A673 (cell line): ENCODE data around the gene STX17. TPM values are rescaled to one million over a fixed set of nuclear protein-coding genes. Genes with fewer than 3 reads are reported as not detected.

Experiments
- BruUV-seq: library from RNA; stranded (reverse); fragments of 400-500 nt; replicated peaks from 2 replicates; lab custom pipeline; 2021; lab: Mats Ljungman, UMichigan
- CTCF ChIA-PET: fragments of 300-600 bp; sonication (Branson Sonifier 250); formaldehyde crosslinking; loops from one replicate; lab custom pipeline; 2022; ENCODE audit warnings: antibody characterized with exemption; lab: Charles Lee
- POLR2A ChIA-PET: fragments of 300-600 bp; sonication (Branson Sonifier 250); formaldehyde crosslinking; loops from one replicate; lab custom pipeline; 2022; ENCODE audit warnings: antibody characterized with exemption; ENCODE audit not compliant: low non-redundant PET; lab: Charles Lee
- DNase-seq: peaks from one replicate; pipeline ENCODE4 v3.0.0-alpha.2; 2015; ENCODE audit warnings: low spot score
- H3K27ac ChIP-seq: fragments of 200-600 bp; sonication (generic); 2 replicates; pipeline ENCODE4 v1.5.1; 2016; ENCODE audit warnings: mixed run types, low read depth, mild to moderate bottlenecking, mixed read lengths, antibody characterized with exemption, low read length; ENCODE audit not compliant: poor library complexity, severe bottlenecking
- H3K27me3 ChIP-seq: fragments of 200-600 bp; sonication (generic); replicated peaks from 2 replicates; pipeline ENCODE4 v1.6.1; 2017; ENCODE audit warnings: mixed run types, low read depth, mild to moderate bottlenecking, mixed read lengths, antibody characterized with exemption, low read length; ENCODE audit not compliant: insufficient read depth, poor library complexity
- H3K36me3 ChIP-seq: fragments of 200-600 bp; sonication (generic); 2 replicates; pipeline ENCODE4 v1.6.1; 2016; ENCODE audit warnings: mixed run types, mild to moderate bottlenecking, mixed read lengths, antibody characterized with exemption, low read length; ENCODE audit not compliant: insufficient read depth, poor library complexity, severe bottlenecking
- H3K4me1 ChIP-seq: fragments of 200-600 bp; sonication (generic); 2 replicates; pipeline ENCODE4 v1.6.1; 2017; ENCODE audit warnings: mixed run types, mild to moderate bottlenecking, mixed read lengths, antibody characterized with exemption, low read length; ENCODE audit not compliant: insufficient read depth, poor library complexity, severe bottlenecking
- H3K4me3 ChIP-seq: fragments of 200-600 bp; sonication (generic); 2 replicates; pipeline ENCODE4 v1.5.1; 2016; ENCODE audit warnings: low read depth, mixed run types, mild to moderate bottlenecking, mixed read lengths, low read length; ENCODE audit not compliant: poor library complexity, severe bottlenecking
- H3K9me3 ChIP-seq: fragments of 200-600 bp; sonication (generic); 2 replicates; pipeline ENCODE4 v1.6.1; 2016; ENCODE audit warnings: mixed run types, low read depth, mild to moderate bottlenecking, mixed read lengths, antibody characterized with exemption, low read length; ENCODE audit not compliant: poor library complexity, severe bottlenecking
- EZH2 ChIP-seq: fragments of 200-600 bp; sonication (generic); IDR thresholded peaks from 2 replicates; pipeline ENCODE4 v1.6.1; 2017; ENCODE audit warnings: borderline replicate concordance, low read depth, mild to moderate bottlenecking, mixed read lengths, antibody characterized with exemption, low read length; ENCODE audit not compliant: poor library complexity, severe bottlenecking
- intact Hi-C: fragments of 100-400 bp; cut with micrococcal nuclease; formaldehyde crosslinking; loops from one replicate; pipeline ENCODE4 v1.10.0; 2022; ENCODE audit not compliant: unreplicated experiment
- total RNA-seq: library from RNA; stranded (reverse); gene quantifications from 2 replicates; pipeline ENCODE4 v1.2.3, GENCODE V29; 2021
- TF ChIP-seq, protein P1 (sequence below): fragments of 300-800, 200-600 bp; sonication (generic); conservative IDR thresholded peaks from 2 replicates; pipeline ENCODE4 v1.5.1; 2017; ENCODE audit warnings: low read depth, mild to moderate bottlenecking, antibody characterized with exemption, low read length, moderate library complexity, mixed read lengths

Gene STX17
- total RNA-seq, 1 experiment from 2014 or later, result 20.9 TPM

DNA sequence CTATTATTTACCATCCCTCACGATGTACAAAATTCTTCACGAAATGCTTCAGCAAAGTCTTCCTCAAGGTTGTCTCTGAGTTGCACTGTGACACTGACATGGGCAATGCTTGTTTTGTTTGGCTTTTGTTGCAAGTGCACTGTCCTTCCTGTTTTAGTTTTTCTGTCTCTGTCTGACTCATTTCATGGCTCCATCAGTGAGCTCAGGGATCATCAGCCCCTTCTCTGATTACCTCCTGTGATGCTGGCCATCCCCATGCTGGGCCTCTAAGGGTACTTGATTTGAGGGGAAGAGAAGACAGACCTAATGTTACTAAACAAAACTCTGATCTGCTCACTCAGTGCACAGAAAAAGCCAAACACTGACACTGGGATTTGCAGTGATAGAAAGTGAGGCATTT, 37.6 kb upstream of the STX17 start:
- intact Hi-C loops, result no loop called here
- Histone ChIP-seq H3K9me3 (no peaks in the 10 kb centered on the region), H3K27me3 (no peaks in the 10 kb centered on the region), H3K4me3 (no peak overlapping the region), H3K36me3 (no peaks in the 10 kb centered on the region), H3K27ac (no peak overlapping the region), H3K4me1 (no peaks in the 10 kb centered on the region)
- POLR2A ChIA-PET, result no interaction called here
- no peak for DNase-seq
- BruUV-seq, result no TSS peak
- CTCF ChIA-PET, result no interaction called here
- no peak for TF ChIP-seq EZH2
- TF ChIP-seq, protein P1, sequence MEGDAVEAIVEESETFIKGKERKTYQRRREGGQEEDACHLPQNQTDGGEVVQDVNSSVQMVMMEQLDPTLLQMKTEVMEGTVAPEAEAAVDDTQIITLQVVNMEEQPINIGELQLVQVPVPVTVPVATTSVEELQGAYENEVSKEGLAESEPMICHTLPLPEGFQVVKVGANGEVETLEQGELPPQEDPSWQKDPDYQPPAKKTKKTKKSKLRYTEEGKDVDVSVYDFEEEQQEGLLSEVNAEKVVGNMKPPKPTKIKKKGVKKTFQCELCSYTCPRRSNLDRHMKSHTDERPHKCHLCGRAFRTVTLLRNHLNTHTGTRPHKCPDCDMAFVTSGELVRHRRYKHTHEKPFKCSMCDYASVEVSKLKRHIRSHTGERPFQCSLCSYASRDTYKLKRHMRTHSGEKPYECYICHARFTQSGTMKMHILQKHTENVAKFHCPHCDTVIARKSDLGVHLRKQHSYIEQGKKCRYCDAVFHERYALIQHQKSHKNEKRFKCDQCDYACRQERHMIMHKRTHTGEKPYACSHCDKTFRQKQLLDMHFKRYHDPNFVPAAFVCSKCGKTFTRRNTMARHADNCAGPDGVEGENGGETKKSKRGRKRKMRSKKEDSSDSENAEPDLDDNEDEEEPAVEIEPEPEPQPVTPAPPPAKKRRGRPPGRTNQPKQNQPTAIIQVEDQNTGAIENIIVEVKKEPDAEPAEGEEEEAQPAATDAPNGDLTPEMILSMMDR, result no peak

DNA sequence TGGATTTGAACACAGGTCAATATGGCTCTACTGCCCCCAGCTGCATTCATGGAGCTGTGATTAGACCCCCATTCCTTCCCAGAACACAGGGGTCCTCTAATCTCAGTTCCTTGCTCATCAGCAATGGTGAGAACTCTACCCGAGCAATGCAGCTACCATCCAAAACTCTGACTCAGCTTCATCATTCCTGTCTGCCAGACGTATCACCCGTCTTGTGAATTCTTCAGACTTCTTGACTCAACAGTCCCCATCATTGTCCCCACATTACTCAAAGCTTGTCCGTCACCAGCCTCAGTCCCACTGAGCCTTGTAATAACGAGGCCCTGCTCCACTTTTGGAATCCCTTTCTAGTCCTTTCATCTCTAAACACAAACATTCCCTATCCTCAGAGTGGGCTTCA, 36.3 kb upstream of the STX17 start:
- no peak for DNase-seq
- H3K36me3 ChIP-seq, result no peaks in the 10 kb centered on the region
- CTCF ChIA-PET, result no interaction called here
- no peaks in the 10 kb centered on the region for H3K9me3 ChIP-seq
- no TSS peak for BruUV-seq
- no peak overlapping the region for H3K4me3 ChIP-seq
- POLR2A ChIA-PET, result no interaction called here
- no peak overlapping the region for H3K27ac ChIP-seq
- intact Hi-C loops, result no loop called here
- no peaks in the 10 kb centered on the region for H3K27me3 ChIP-seq
- no peaks in the 10 kb centered on the region for H3K4me1 ChIP-seq
- TF ChIP-seq, protein P1, result no peak
- no peak for TF ChIP-seq EZH2

DNA sequence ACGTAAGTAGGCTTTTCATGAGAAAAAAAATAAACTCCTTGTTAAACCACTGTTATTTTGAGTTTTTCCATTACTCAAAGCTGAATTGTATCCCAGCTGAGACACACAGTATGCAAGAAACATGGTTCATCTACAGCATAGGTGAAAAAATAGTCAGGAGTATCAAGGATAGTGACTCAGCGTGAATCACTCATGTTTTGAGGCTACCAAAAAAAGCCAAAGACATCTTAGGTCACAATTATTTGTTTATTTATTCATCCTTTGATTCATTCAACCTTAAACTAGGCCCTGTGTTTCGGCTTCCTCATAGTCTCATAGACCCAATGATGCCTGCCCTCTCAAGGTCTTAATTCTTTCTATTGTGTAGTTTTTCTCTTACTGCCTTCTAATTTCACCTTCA, 32.9 kb upstream of the STX17 start:
- intact Hi-C loops, result no loop called here
- Histone ChIP-seq H3K27ac (no peak overlapping the region), H3K36me3 (no peaks in the 10 kb centered on the region), H3K27me3 (no peaks in the 10 kb centered on the region), H3K4me1 (no peaks in the 10 kb centered on the region), H3K9me3 (no peaks in the 10 kb centered on the region), H3K4me3 (no peak overlapping the region)
- TF ChIP-seq EZH2, result no peak
- TF ChIP-seq, protein P1, result no peak
- BruUV-seq, result no TSS peak
- POLR2A ChIA-PET, result no interaction called here
- CTCF ChIA-PET, result no interaction called here
- DNase-seq, result no peak
